Cardiac fibroblast (primary cell): Measurements from ENCODE around the gene SCAF1.
A peak's percentile ranks its signal among the peaks of the same experiment; 100 is the strongest.

Experiments used
- DNase-seq, 2 donors: peaks; one replicate each; pipeline versions ENCODE4 v3.0.0 to v3.0.0-alpha.2; 2010; ENCODE audit warnings: low read depth in 2 of 2
- H3K4me3 ChIP-seq, 2 donors: replicated peaks in 1 of 2; 1 replicate in 1 of 2; 2 replicates in 1 of 2; pipeline ENCODE4 v1.5.1; 2011; ENCODE audit warnings: low read depth in 2 of 2, low read length in 2 of 2, mild to moderate bottlenecking in 2 of 2, moderate library complexity in 1 of 2
- CTCF ChIP-seq: IDR thresholded peaks from one replicate; pipeline ENCODE4 v1.5.1; 2011; ENCODE audit warnings: low read depth, mild to moderate bottlenecking, low read length, inconsistent platforms

Gene SCAF1

GRCh38 chr19:49677231-49677900 is 35.4 kb downstream of the SCAF1 start, which contains the start of gene PRMT1:
PRMT1 (plus strand) TSS chr19:49677271; CDS start chr19:49677281, 10 bp downstream.
- DNase-seq = no peak
- H3K4me3 ChIP-seq = peak within 1 kb of the TSS; percentile 100
- no peak for TF ChIP-seq CTCF

- peak overlapping the region; percentile 100 for H3K4me3 ChIP-seq
- peak; percentile 57 to 77 for DNase-seq
- TF ChIP-seq CTCF = peak; percentile 58
These were observed 36.1 kb downstream of the SCAF1 start for GRCh38 chr19:49677901-49678674.

- DNase-seq = no peak
- TF ChIP-seq CTCF = no peak
- no peak overlapping the region for H3K4me3 ChIP-seq
These were observed 37.2 kb downstream of the SCAF1 start for GRCh38 chr19:49678985-49679770.

GRCh38 chr19:49679771-49680413 is 37.9 kb downstream of the SCAF1 start:
- H3K4me3 ChIP-seq = no peak overlapping the region
- no peak for TF ChIP-seq CTCF
- no peak for DNase-seq

GRCh38 chr19:49680421-49681351 is 38.7 kb downstream of the SCAF1 start:
- TF ChIP-seq CTCF = peak; percentile 100
- DNase-seq = peak; percentile 89 to 91
- no peak overlapping the region for H3K4me3 ChIP-seq
